KG1 (cell line): Measurements from ENCODE around the gene GNA12.

Source experiments
- DNase-seq: peaks from one replicate; lab custom pipeline; 2025; lab: John Stamatoyannopoulos, UW

The GNA12 gene

GRCh38 chr7:2815875-2816245 is 28.2 kb downstream of the GNA12 start:
- DNase-seq: no peak

GRCh38 chr7:2814946-2815874 is 28.9 kb downstream of the GNA12 start:
- no peak for DNase-seq

- no peak for DNase-seq
These were observed 29.7 kb downstream of the GNA12 start for GRCh38 chr7:2814186-2814945.

GRCh38 chr7:2813350-2814185 is 30.5 kb downstream of the GNA12 start:
- no peak for DNase-seq

- no peak for DNase-seq
These were observed 31.3 kb downstream of the GNA12 start for GRCh38 chr7:2812831-2813230.

- DNase-seq: no peak
These were observed 32.0 kb downstream of the GNA12 start for GRCh38 chr7:2812114-2812487.

GRCh38 chr7:2811476-2812113 is 32.5 kb downstream of the GNA12 start:
- DNase-seq: no peak

- no peak for DNase-seq
These were observed 33.3 kb downstream of the GNA12 start for GRCh38 chr7:2810682-2811415.

- DNase-seq: no peak
These were observed 34.0 kb downstream of the GNA12 start for GRCh38 chr7:2809903-2810625.

GRCh38 chr7:2808891-2809665 is 35.0 kb downstream of the GNA12 start:
- DNase-seq: no peak

GRCh38 chr7:2807845-2808772 is 36.0 kb downstream of the GNA12 start:
- DNase-seq: peak; percentile 59

- no peak for DNase-seq
These were observed 36.7 kb downstream of the GNA12 start for GRCh38 chr7:2807460-2807844.

GRCh38 chr7:2806571-2806970 is 37.5 kb downstream of the GNA12 start:
- DNase-seq: no peak

- no peak for DNase-seq
These were observed 38.7 kb downstream of the GNA12 start for GRCh38 chr7:2805213-2805944.

GRCh38 chr7:2804227-2804763 is 39.8 kb downstream of the GNA12 start:
- DNase-seq: no peak

GRCh38 chr7:2803755-2804154 is 40.4 kb downstream of the GNA12 start:
- DNase-seq: no peak

GRCh38 chr7:2803342-2803692 is 40.8 kb downstream of the GNA12 start:
- no peak for DNase-seq
